Mammary epithelial cell (primary cell): Measurements from ENCODE around the gene UTP3.

Experiments
- EZH2 ChIP-seq: IDR thresholded peaks from 2 replicates; pipeline ENCODE4 v1.6.1; 2012; ENCODE audit warnings: low read length, inconsistent platforms, borderline replicate concordance
- TF ChIP-seq, protein P1 (sequence below), 2 donors: IDR thresholded peaks in 1 of 2; conservative IDR thresholded peaks in 1 of 2; 2 replicates each; pipeline ENCODE4 v1.5.1; 2011 to 2012; ENCODE audit warnings: inconsistent platforms in 2 of 2, low read length in 2 of 2, mild to moderate bottlenecking in 2 of 2, control low read depth in 1 of 2, low read depth in 1 of 2; ENCODE audit not compliant: insufficient read depth in 1 of 2; ENCODE audit errors: extremely low read depth in 1 of 2

- TF ChIP-seq, protein P1, sequence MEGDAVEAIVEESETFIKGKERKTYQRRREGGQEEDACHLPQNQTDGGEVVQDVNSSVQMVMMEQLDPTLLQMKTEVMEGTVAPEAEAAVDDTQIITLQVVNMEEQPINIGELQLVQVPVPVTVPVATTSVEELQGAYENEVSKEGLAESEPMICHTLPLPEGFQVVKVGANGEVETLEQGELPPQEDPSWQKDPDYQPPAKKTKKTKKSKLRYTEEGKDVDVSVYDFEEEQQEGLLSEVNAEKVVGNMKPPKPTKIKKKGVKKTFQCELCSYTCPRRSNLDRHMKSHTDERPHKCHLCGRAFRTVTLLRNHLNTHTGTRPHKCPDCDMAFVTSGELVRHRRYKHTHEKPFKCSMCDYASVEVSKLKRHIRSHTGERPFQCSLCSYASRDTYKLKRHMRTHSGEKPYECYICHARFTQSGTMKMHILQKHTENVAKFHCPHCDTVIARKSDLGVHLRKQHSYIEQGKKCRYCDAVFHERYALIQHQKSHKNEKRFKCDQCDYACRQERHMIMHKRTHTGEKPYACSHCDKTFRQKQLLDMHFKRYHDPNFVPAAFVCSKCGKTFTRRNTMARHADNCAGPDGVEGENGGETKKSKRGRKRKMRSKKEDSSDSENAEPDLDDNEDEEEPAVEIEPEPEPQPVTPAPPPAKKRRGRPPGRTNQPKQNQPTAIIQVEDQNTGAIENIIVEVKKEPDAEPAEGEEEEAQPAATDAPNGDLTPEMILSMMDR (conservative IDR thresholded peaks at IDR 0.05 in 1 of 2, IDR thresholded peaks at IDR 0.05 in 1 of 2; ENCODE audit: extremely low read depth in 1 of 2, insufficient read depth in 1 of 2, low read depth in 1 of 2, low read length in 2 of 2) = no peak
- TF ChIP-seq EZH2 = no peak
Observed at GRCh38 chr4:70671091-70671490, 17.2 kb upstream of the UTP3 start.
